K562 (cell line): Measurements from ENCODE around the gene TREX2. TPM values are rescaled to one million over a fixed set of nuclear protein-coding genes. Genes with fewer than 3 reads are reported as not detected.

ENCODE experiments used
- ATAC-seq: fragments of 200-7000 bp; cut with Tn5 transposase; 3 replicates; pipeline ENCODE4 v1.9.1; 2020; ENCODE audit warnings: moderate library complexity
- BruUV-seq: library from RNA; stranded (reverse); fragments of 400-500 nt; replicated peaks from 2 replicates; lab custom pipeline; 2021; lab: Mats Ljungman, UMichigan
- CTCF ChIA-PET: fragments of 300-600 bp; formaldehyde crosslinking; extraction: SDS; loops from one replicate; lab custom pipeline; 2021; ENCODE audit warnings: low intra/inter-chr PET ratio; lab: Yijun Ruan, JAX
- POLR2A ChIA-PET: fragments of 300-600, 350-650 bp; sonication (Branson Sonifier 250); formaldehyde crosslinking; extraction: SDS; loops from one replicate; lab custom pipeline; 2021; ENCODE audit warnings: antibody characterized with exemption, inconsistent platforms; lab: Yijun Ruan, JAX
- DNase-seq, 4 experiments: peaks; one replicate each; pipeline versions ENCODE4 v3.0.0 to v3.0.0-alpha.2; 2011 to 2018; ENCODE audit warnings: low spot score in 3 of 4, mixed read lengths in 3 of 4; ENCODE audit errors: extremely low read depth in 1 of 4
- FAIRE-seq: peaks from 2 replicates; lab custom pipeline; 2011; peaks lifted over from hg19 to GRCh38; lab: Jason Lieb, UNC
- H2AFZ ChIP-seq: 2 replicates; pipeline ENCODE4 v1.6.0; 2011; ENCODE audit warnings: low read depth, low read length, control low read depth, inconsistent platforms
- H3K27ac ChIP-seq: fragments of 200-600 bp; 3 replicates; pipeline ENCODE4 v1.8.0; 2011; ENCODE audit warnings: low read depth, mild to moderate bottlenecking, control low read depth, inconsistent platforms, low read length, moderate library complexity, mixed read lengths; ENCODE audit errors: extremely low read depth
- H3K27me3 ChIP-seq, 2 experiments: fragments of 300-600 bp in 1 of 2; 2 replicates in 1 of 2; 3 replicates in 1 of 2; pipeline versions ENCODE4 v1.6.0 to v1.8.0; 2011; ENCODE audit warnings: inconsistent platforms in 2 of 2, low read length in 2 of 2, mild to moderate bottlenecking in 1 of 2, mixed read lengths in 1 of 2, moderate library complexity in 1 of 2; ENCODE audit not compliant: control insufficient read depth in 2 of 2, insufficient read depth in 2 of 2
- H3K36me3 ChIP-seq: fragments of 300-600 bp; 3 replicates; pipeline ENCODE4 v1.8.0; 2011; ENCODE audit warnings: mild to moderate bottlenecking, low read length, inconsistent platforms; ENCODE audit not compliant: control insufficient read depth, insufficient read depth
- H3K4me1 ChIP-seq, 2 experiments: fragments of 200-600 bp in 1 of 2; replicated peaks in 1 of 2; 2 replicates in 1 of 2; 3 replicates in 1 of 2; pipeline versions ENCODE4 v1.5.1 to v1.8.0; 2011; ENCODE audit warnings: inconsistent platforms in 2 of 2, low read length in 2 of 2, mild to moderate bottlenecking in 1 of 2, mixed read lengths in 1 of 2, moderate library complexity in 1 of 2; ENCODE audit not compliant: control insufficient read depth in 2 of 2, insufficient read depth in 2 of 2
- H3K4me2 ChIP-seq: 2 replicates; pipeline ENCODE4 v1.6.1; 2011; ENCODE audit warnings: low read length, control low read depth, inconsistent platforms, mixed read lengths; ENCODE audit not compliant: insufficient read depth
- H3K4me3 ChIP-seq: fragments of 200-600 bp; sonication (generic), shearing (Covaris generic); 2 replicates; pipeline ENCODE4 v1.5.1; 2016; ENCODE audit warnings: control low read depth, inconsistent platforms
- H3K79me2 ChIP-seq: fragments of 200-600 bp; 3 replicates; pipeline ENCODE4 v1.8.0; 2011; ENCODE audit warnings: low read length, inconsistent platforms; ENCODE audit not compliant: control insufficient read depth, insufficient read depth
- H3K9ac ChIP-seq, 2 experiments: 2 replicates each; pipeline versions ENCODE4 v1.6.0 to v1.6.1; 2011; ENCODE audit warnings: low read depth in 2 of 2, low read length in 2 of 2, control low read depth in 1 of 2, inconsistent platforms in 1 of 2, mild to moderate bottlenecking in 1 of 2, mixed read lengths in 1 of 2; ENCODE audit not compliant: insufficient read depth in 1 of 2
- H3K9me1 ChIP-seq: one replicate; pipeline ENCODE4 v1.6.0; 2011; ENCODE audit warnings: inconsistent platforms, mild to moderate bottlenecking, low read length, moderate library complexity; ENCODE audit not compliant: control insufficient read depth, insufficient read depth
- H3K9me3 ChIP-seq: replicated peaks from 2 replicates; pipeline ENCODE4 v1.5.1; 2011; ENCODE audit warnings: low read depth, low read length, inconsistent platforms; ENCODE audit not compliant: control insufficient read depth, insufficient read depth
- H4K20me1 ChIP-seq: replicated peaks from 2 replicates; pipeline ENCODE4 v1.6.1; 2011; ENCODE audit warnings: low read length, inconsistent platforms, mixed read lengths; ENCODE audit not compliant: control insufficient read depth, insufficient read depth
- CBX1 ChIP-seq: sonication (generic); IDR thresholded peaks from 2 replicates; pipeline ENCODE4 v1.6.1; 2016; ENCODE audit warnings: antibody characterized with exemption, low read depth, mild to moderate bottlenecking
- CCAR2 ChIP-seq: fragments of 200-400 bp; formaldehyde crosslinking; IDR thresholded peaks from 2 replicates; pipeline ENCODE4 v1.6.1; 2017; ENCODE audit warnings: mild to moderate bottlenecking, low read depth, low read length
- EHMT2 ChIP-seq: fragments of 450-650 bp; IDR thresholded peaks from 2 replicates; pipeline ENCODE4 v1.6.1; 2018; ENCODE audit warnings: antibody characterized with exemption
- GTF2F1 ChIP-seq: IDR thresholded peaks from 2 replicates; pipeline ENCODE4 v1.6.1; 2011; ENCODE audit warnings: low read depth, low read length, improper control_type of control experiment
- HES1 ChIP-seq: fragments of 450-650 bp; IDR thresholded peaks from 2 replicates; pipeline ENCODE4 v1.6.1; 2016; ENCODE audit warnings: low read depth, mild to moderate bottlenecking, moderate library complexity
- MAFF ChIP-seq: IDR thresholded peaks from 2 replicates; pipeline ENCODE4 v1.6.1; 2012; ENCODE audit warnings: low read length, improper control_type of control experiment
- POLR2AphosphoS5 ChIP-seq: IDR thresholded peaks from 2 replicates; pipeline ENCODE4 v1.6.1; 2011; ENCODE audit warnings: mild to moderate bottlenecking, low read depth, low read length, moderate library complexity; ENCODE audit not compliant: control insufficient read depth, insufficient read depth
- SMAD2 ChIP-seq: fragments of 150-350 bp; IDR thresholded peaks from 2 replicates; pipeline ENCODE4 v1.6.1; 2014; ENCODE audit warnings: low read depth, mild to moderate bottlenecking, low read length
- ZC3H11A ChIP-seq: IDR thresholded peaks from 2 replicates; pipeline ENCODE4 v1.6.1; 2012; ENCODE audit warnings: low read depth, low read length, improper control_type of control experiment
- ZNF395 ChIP-seq: fragments of 200-800 bp; sonication (Bioruptor generic); IDR thresholded peaks from 2 replicates; pipeline ENCODE4 v1.6.1; 2017; ENCODE audit warnings: missing genetic modification characterization, missing compliant biosample characterization
- WGBS: fragments of 100-300 bp; shearing (Covaris generic); methylation state at CpG from one replicate; pipeline ENCODE4 v1.1.6; 2016; ENCODE audit warnings: low coverage, mixed read lengths; ENCODE audit not compliant: insufficient coverage; ENCODE audit errors: missing lambda C conversion rate; 5-methylcytosine and 5-hydroxymethylcytosine counted together
- in situ Hi-C: fragments of 300-500 bp; cut with MboI; formaldehyde crosslinking; loops from 4 replicates; pipeline ENCODE4 v1.15.0; 2018; ENCODE audit warnings: inconsistent platforms, mixed read lengths
- intact Hi-C: fragments of 100-400 bp; cut with micrococcal nuclease; formaldehyde crosslinking; loops from 2 replicates; pipeline ENCODE4 v1.14.2; 2022
- polyA plus RNA-seq, 8 experiments: library from polyadenylated mRNA; depleted of rRNA in 4 of 8; stranded (reverse) in 5 of 8; unstranded in 3 of 8; fragments of >200 nt; fragmentation: Nextera tagmentation in 2 of 8; fragmentation: Illumina TruSeq in 1 of 8; extraction: Ambion mirVana in 2 of 8; extraction: Trizol in 1 of 8; gene quantifications; 2 replicates each; pipeline versions ENCODE4 v1.2.1 to v1.2.3, GENCODE V29; 2011 to 2014; ENCODE audit warnings: inconsistent platforms in 1 of 8, missing spikeins in 1 of 8
- total RNA-seq, 7 experiments: library from RNA; depleted of rRNA in 6 of 7; stranded (reverse); fragments of >200 nt in 6 of 7; fragmentation: Illumina TruSeq in 2 of 7; extraction: Trizol in 2 of 7; gene quantifications; 2 replicates each; pipeline versions ENCODE4 v1.2.1 to v1.2.3, GENCODE V29; 2011 to 2021; ENCODE audit warnings: low replicate concordance in 1 of 7

TREX2 gene
- total and polyA plus RNA-seq, 9 of the 15 experiments (the other 6 are each of a cell fraction or from before 2014, with no cell fraction given), result 0.07 to 1.5 (median 0.33) TPM; not detected in 2

- Histone ChIP-seq H3K27me3 (peaks cover 7 to 16% of the 10 kb centered on the region in 2 experiments; a peak in 3 of 5 replicates), H3K4me2 (no peak overlapping the region), H3K36me3 (no peaks in the 10 kb centered on the region), H4K20me1 (no peaks in the 10 kb centered on the region), H3K27ac (no peak overlapping the region), H3K9ac (no peak overlapping the region), H3K4me1 (no peaks in the 10 kb centered on the region; a peak in 1 of 5 replicates), H3K9me1 (no peaks in the 10 kb centered on the region), H3K9me3 (no peaks in the 10 kb centered on the region), H2AFZ (no peak overlapping the region), H3K4me3 (no peak overlapping the region), H3K79me2 (no peaks in the 10 kb centered on the region)
- in situ Hi-C loops, result no loop called here
- 30% methylated on average over 3 of the region's 8 CpGs for WGBS
- TF ChIP-seq ZC3H11A, result no peak
- TF ChIP-seq SMAD2, result no peak
- no peak for TF ChIP-seq GTF2F1
- TF ChIP-seq POLR2AphosphoS5, result no peak
- TF ChIP-seq CCAR2, result no peak
- ATAC-seq (no peak), FAIRE-seq (no peak), DNase-seq (no peak)
- intact Hi-C loops, result loop anchor here (5.0 to 10.0 kb wide), 2 partner anchors 32 to 400 kb away; partner anchors contain the start of gene PNMA6E
- ChIA-PET CTCF (no interaction called here), POLR2A (interaction anchor here (0.6 kb wide), 1 partner anchor 28 kb away, joined by 3 read pairs; no protein-coding TSS in a partner anchor)
- no TSS peak for BruUV-seq
These were observed 11.1 kb downstream of the TREX2 start for GRCh38 chrX:153434801-153435200.

- Histone ChIP-seq H3K4me2 (no peak overlapping the region), H3K27ac (no peak overlapping the region), H3K4me1 (no peaks in the 10 kb centered on the region; a peak in 1 of 5 replicates), H3K27me3 (peaks cover 7 to 15% of the 10 kb centered on the region in 2 experiments; a peak in 3 of 5 replicates), H3K9ac (no peak overlapping the region), H4K20me1 (no peaks in the 10 kb centered on the region), H3K9me1 (no peaks in the 10 kb centered on the region), H2AFZ (no peak overlapping the region), H3K4me3 (no peak overlapping the region), H3K36me3 (no peaks in the 10 kb centered on the region), H3K9me3 (no peaks in the 10 kb centered on the region; the same call in 1 of the 2 replicates), H3K79me2 (no peaks in the 10 kb centered on the region)
- no TSS peak for BruUV-seq
- ChIA-PET POLR2A (interaction anchor here (0.8 kb wide), 1 partner anchor 18 kb away, joined by 5 read pairs; no protein-coding TSS in a partner anchor), CTCF (no interaction called here)
- FAIRE-seq (no peak), ATAC-seq (no peak), DNase-seq (no peak)
- intact Hi-C loops (loop anchor here (10.0 kb wide), 1 partner anchor 399 kb away; no protein-coding TSS in a partner anchor), in situ Hi-C loops (no loop called here)
- WGBS, result 8% methylated on average over 9 of the region's 17 CpGs
- TF ChIP-seq CBX1 (no peak), HES1 (no peak), ZNF395 (no peak), EHMT2 (no peak), MAFF (no peak)
These were observed 12.0 kb downstream of the TREX2 start for GRCh38 chrX:153433781-153434285.
